Stimulated activated CD8-positive, alpha-beta memory T cell treated with anti-CD3 and anti-CD28 coated beads, Interleukin-4, amount 100 ng/mL, for 24 hours (primary cell): ENCODE data around the gene PI4KA.

Source experiments
- DNase-seq: peaks from one replicate; pipeline ENCODE4 v3.0.0-alpha.2; 2020; ENCODE audit warnings: low read depth

PI4KA gene

DNA sequence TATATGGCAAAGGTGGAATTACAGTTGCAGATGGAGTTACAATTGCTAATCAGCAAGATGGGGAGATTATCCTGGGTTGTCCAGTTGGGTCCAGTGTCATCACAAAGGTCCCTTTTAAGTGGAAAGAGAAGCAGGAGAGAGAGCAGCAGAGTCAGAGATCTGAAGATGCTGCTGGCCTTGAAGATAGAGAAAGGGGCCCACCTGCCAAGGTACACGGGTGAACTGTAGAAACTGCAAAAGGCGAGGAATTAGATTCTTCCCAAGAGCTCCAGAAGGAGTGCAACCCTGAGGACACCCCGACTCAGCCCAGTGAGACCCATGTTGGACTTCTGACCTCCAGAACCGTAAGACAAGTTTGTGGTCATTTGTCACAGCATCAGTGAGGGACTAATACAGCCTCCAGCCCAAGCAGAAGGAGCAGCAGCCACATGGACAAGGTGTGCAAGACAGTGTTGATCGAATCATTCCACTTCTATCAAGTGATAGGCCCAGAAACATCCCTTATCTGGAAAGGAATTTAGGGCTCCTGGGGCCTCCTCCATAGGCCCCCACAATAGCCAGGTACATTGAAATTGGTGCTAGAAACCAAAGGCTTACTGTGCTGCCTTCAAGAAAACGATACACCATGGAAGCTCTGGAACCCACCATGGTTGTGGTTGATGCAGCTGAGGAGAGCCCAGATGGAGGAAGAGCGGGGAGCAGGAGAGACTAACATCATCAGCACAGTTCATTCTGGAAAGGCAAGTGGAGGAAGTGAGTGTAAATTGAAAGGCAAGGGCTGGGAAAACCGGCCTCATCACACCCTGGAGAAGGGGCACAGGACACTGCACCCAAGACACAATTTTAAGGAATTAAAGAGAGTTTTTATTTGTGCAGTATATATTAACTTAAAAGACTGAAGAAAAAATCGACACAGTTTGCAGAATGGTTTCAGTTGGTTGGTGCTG, 23.5 kb upstream of the PI4KA start:
- no peak for DNase-seq

- DNase-seq: no peak
Observed at GRCh38 chr22:20881231-20881630, 22.6 kb upstream of the PI4KA start.

GRCh38 chr22:20877715-20878114, 19.1 kb upstream of the PI4KA start:
- DNase-seq: no peak

GRCh38 chr22:20875296-20875695, 16.7 kb upstream of the PI4KA start:
- no peak for DNase-seq

GRCh38 chr22:20873214-20873613, 14.6 kb upstream of the PI4KA start:
- no peak for DNase-seq

DNA sequence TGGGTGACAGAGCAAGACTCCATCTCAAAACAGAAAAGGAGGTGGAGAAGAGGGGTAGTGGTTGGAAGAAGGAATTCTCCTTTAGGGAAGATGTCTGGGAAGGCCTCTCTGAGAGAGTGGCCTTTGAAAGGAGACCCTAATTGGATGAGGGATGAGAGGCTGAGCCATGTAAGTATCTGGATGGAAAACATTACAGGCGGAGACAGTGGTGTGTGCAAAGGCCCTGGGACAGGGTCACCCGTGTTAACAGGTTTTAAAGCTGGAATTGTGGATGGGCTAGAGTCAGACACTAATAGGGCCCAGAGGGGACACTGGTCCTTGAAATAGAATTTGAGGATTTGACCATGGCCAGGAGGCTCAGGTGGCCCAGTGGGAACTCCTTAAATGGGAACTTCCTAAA, 10.6 kb upstream of the PI4KA start:
- no peak for DNase-seq

GRCh38 chr22:20868025-20868962, 9.7 kb upstream of the PI4KA start:
- DNase-seq: no peak

GRCh38 chr22:20867179-20868024, 8.8 kb upstream of the PI4KA start:
- no peak for DNase-seq

DNA sequence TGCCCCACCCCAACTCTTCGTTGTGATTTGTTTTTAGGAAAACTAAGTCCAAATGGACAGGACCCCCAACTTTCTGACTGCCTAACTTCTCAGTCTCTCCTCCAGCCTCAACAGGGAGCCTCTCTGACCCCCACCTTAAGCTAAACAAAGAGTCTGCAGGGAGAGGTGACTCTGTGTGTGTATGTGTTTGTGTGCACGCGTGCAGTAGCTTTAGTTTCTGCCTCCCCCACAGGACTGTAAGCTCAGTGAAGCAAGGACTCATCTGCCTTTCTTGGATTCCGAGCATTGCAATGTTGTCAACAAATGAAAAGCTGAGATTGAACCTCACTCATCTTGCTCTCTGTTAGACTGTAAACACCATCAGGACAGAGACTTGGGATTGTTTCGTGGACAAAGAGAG, 8.1 kb upstream of the PI4KA start:
- DNase-seq: no peak

GRCh38 chr22:20865875-20866445, 7.3 kb upstream of the PI4KA start:
- no peak for DNase-seq

DNA sequence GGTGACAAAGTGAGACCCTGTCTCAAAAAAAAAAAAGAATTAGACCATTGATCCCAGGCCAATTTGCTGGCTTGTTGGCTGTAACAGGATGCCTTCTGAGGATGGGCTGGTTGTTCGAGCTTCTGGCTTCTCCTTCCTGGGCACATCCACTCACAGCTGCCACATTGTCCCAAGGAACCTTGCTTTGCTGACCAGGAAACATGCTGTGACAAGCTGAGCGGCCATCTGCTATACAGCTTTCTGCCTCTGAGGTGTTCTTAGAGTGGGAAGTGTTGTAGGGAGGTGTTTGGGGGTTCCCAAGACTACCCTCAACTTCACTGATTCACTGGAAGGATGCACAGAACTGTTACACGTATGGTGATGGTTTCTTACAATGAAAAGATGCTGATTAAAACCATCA, 6.7 kb upstream of the PI4KA start:
- no peak for DNase-seq

DNA sequence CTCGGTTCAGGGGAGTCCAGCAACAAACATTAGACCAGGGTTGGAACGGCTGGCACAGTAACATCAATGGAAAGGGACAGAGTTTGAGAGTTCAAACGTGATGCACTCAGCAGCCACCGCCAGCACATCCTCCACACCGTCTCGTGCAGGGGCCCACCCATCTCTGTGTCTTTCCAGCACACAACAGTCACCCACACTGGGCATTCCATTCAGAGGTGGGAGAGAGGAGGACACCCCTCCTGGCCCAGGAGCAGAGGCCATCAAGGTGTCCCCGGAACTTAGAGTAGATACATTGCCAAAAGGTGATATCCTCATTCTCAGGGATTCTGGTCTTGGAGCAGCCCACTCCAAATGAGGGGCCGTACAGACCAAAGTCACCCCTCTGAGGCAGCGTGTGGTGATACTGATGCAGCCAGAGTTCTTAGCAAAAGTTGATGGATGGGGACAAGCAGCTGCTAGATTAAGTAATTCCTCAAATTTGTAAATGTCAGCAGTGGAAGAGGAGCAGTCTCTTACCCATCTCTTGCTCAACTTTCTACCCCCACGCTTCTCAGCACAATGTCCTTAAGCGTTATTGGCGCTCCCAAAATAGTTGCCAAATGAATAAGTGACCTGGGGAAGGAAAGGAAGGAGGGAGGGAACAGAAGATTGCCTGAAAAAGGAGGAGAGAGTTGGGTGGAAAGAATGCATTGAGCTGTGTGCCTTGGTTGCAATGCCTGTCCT, 5.7 kb upstream of the PI4KA start:
- no peak for DNase-seq

- no peak for DNase-seq
Observed at GRCh38 chr22:20863366-20863765, 4.8 kb upstream of the PI4KA start.

GRCh38 chr22:20862540-20862939, 3.9 kb upstream of the PI4KA start:
- DNase-seq: no peak

DNA sequence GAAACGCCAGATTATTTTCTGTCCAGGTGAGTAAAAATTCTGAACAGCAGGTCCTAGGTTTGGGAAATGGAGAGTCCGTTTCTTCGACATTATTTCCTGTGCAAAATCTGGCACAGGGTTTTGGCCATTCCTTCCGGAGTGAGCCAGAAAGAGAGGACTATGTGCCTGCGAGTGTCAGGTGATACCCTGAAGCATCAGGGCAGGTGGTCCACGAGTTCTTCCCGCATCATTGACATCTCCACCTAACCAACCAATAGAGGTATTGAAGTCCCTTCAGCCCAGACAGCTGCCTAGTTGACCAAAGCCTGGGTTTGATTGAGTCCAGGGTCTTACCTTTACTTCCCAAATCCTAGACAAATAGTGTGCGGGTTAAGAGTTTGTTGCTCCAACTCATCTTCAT, 1.0 kb upstream of the PI4KA start:
- DNase-seq: no peak

- peak; percentile 78 for DNase-seq
Observed at GRCh38 chr22:20857838-20858614, 585 bp downstream of the PI4KA start.

- DNase-seq: no peak
Observed at GRCh38 chr22:20857247-20857643, 1.4 kb downstream of the PI4KA start.

GRCh38 chr22:20853236-20853660, 5.4 kb downstream of the PI4KA start:
- no peak for DNase-seq

DNA sequence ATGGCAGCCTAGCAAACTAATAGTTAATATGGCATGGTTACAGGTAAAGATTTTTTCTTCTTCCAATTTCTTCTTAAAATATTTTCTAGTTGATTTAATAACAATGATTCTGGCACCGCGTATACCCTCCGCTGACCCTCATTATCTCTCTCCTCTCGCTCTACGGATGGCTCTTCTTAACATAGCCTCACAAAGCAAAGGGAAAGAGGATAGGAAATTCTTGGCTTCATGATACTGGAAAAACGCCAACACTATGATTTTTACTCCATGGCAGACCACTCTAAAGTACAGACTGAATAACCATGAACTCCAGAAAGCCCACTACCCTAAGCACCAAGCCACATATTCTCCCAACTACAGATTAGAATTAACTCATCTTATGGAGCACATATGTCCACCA, 6.1 kb downstream of the PI4KA start:
- no peak for DNase-seq

- DNase-seq: no peak
Observed at GRCh38 chr22:20852076-20852475, 6.5 kb downstream of the PI4KA start.
